Mesothelial cell of epicardium (in vitro differentiated cells): ENCODE data around the gene GRK6. TPM values are rescaled to one million over a fixed set of nuclear protein-coding genes. Genes with fewer than 3 reads are reported as not detected.

ENCODE experiments used
- DNase-seq, 2 experiments: peaks; one replicate each; pipeline ENCODE4 v3.0.0; 2021; ENCODE audit warnings: low spot score in 2 of 2; ENCODE audit not compliant: unreplicated experiment in 2 of 2
- H3K27ac Mint-ChIP-seq: 2 replicates; pipeline ENCODE4 v1.8.0; 2021; ENCODE audit warnings: mixed read lengths
- H3K27me3 Mint-ChIP-seq: 2 replicates; pipeline ENCODE4 v1.8.0; 2021; ENCODE audit warnings: low read depth, mixed read lengths
- H3K36me3 Mint-ChIP-seq: 2 replicates; pipeline ENCODE4 v1.8.0; 2021; ENCODE audit warnings: mixed read lengths
- H3K4me1 Mint-ChIP-seq: 2 replicates; pipeline ENCODE4 v1.8.0; 2021; ENCODE audit warnings: mixed read lengths
- H3K4me3 Mint-ChIP-seq: 2 replicates; pipeline ENCODE4 v1.8.0; 2021; ENCODE audit warnings: mild to moderate bottlenecking, moderate library complexity, mixed read lengths
- H3K9me3 Mint-ChIP-seq: 2 replicates; pipeline ENCODE4 v1.8.0; 2021; ENCODE audit warnings: mixed read lengths
- CTCF ChIP-seq: fragments of 200-600 bp; sonication (generic); IDR thresholded peaks from one replicate; pipeline ENCODE4 v1.5.0; 2021; ENCODE audit warnings: antibody characterized with exemption; ENCODE audit not compliant: unreplicated experiment
- total RNA-seq: library from RNA; stranded (reverse); gene quantifications from 3 replicates; pipeline ENCODE4 v1.2.1, GENCODE V29; 2021

Gene GRK6
- total RNA-seq, 1 donor from 2014 or later, result 48.2 TPM

- peaks cover 64% of the 10 kb centered on the region for H3K27me3 Mint-ChIP-seq
- peak overlapping the region; percentile 71 for H3K4me3 Mint-ChIP-seq
- peak in 1 of 2 experiments; percentile 48 for DNase-seq
- peak overlapping the region; percentile 61 for H3K27ac Mint-ChIP-seq
- no peak for TF ChIP-seq CTCF
- H3K4me1 Mint-ChIP-seq, result peaks cover 16% of the 10 kb centered on the region
- H3K9me3 Mint-ChIP-seq, result no peaks in the 10 kb centered on the region
- no peaks in the 10 kb centered on the region for H3K36me3 Mint-ChIP-seq
These were observed 23.2 kb upstream of the GRK6 start for GRCh38 chr5:177403102-177403791.

- Mint-ChIP-seq H3K36me3 (no peaks in the 10 kb centered on the region), H3K27me3 (peaks cover 70% of the 10 kb centered on the region), H3K27ac (no peak overlapping the region), H3K9me3 (no peaks in the 10 kb centered on the region), H3K4me1 (peaks cover 16% of the 10 kb centered on the region), H3K4me3 (peak overlapping the region; percentile 71)
- TF ChIP-seq CTCF, result peak; percentile 68
- DNase-seq, result peak; percentile 50 to 77
These were observed 22.5 kb upstream of the GRK6 start for GRCh38 chr5:177403792-177404640.

- Mint-ChIP-seq H3K4me3 (peak overlapping the region; percentile 71), H3K27ac (no peak overlapping the region), H3K4me1 (peaks cover 16% of the 10 kb centered on the region), H3K36me3 (no peaks in the 10 kb centered on the region), H3K27me3 (peaks cover 75% of the 10 kb centered on the region), H3K9me3 (no peaks in the 10 kb centered on the region)
- DNase-seq, result no peak
- no peak for TF ChIP-seq CTCF
These were observed 21.8 kb upstream of the GRK6 start for GRCh38 chr5:177404641-177405179.

- DNase-seq, result no peak
- H3K36me3 Mint-ChIP-seq, result no peaks in the 10 kb centered on the region
- H3K4me3 Mint-ChIP-seq, result peak overlapping the region; percentile 71
- no peaks in the 10 kb centered on the region for H3K9me3 Mint-ChIP-seq
- peaks cover 75% of the 10 kb centered on the region for H3K27me3 Mint-ChIP-seq
- no peak overlapping the region for H3K27ac Mint-ChIP-seq
- TF ChIP-seq CTCF, result no peak
- H3K4me1 Mint-ChIP-seq, result peaks cover 16% of the 10 kb centered on the region
These were observed 21.2 kb upstream of the GRK6 start for GRCh38 chr5:177405312-177405711.

GRCh38 chr5:177405805-177406204 lies 20.7 kb upstream of the GRK6 start:
- DNase-seq, result no peak
- no peaks in the 10 kb centered on the region for H3K9me3 Mint-ChIP-seq
- H3K4me1 Mint-ChIP-seq, result peaks cover 16% of the 10 kb centered on the region
- no peak overlapping the region for H3K4me3 Mint-ChIP-seq
- no peak overlapping the region for H3K27ac Mint-ChIP-seq
- H3K27me3 Mint-ChIP-seq, result peaks cover 75% of the 10 kb centered on the region
- TF ChIP-seq CTCF, result no peak
- H3K36me3 Mint-ChIP-seq, result no peaks in the 10 kb centered on the region
